GM10266 (cell line): ENCODE measurements around the gene USP2.
A peak's percentile ranks its signal among the peaks of the same experiment; 100 is the strongest.
"Not testable (repeated sequence)": the region's sequence is repeated elsewhere in the genome, so short reads cannot be mapped to it uniquely, and the experiment has no call there.

Experiments
- DNase-seq: peaks from one replicate; pipeline ENCODE4 v3.0.0; 2012; ENCODE audit errors: extremely low spot score
- CTCF ChIP-seq: IDR thresholded peaks from 2 replicates; pipeline ENCODE4 v1.5.1; 2012; ENCODE audit warnings: mild to moderate bottlenecking, low read depth; ENCODE audit not compliant: control insufficient read depth, insufficient read depth; ENCODE audit errors: missing control alignments

The USP2 gene

GRCh38 chr11:119384332-119384731, 2.8 kb upstream of the USP2 start:
- TF ChIP-seq CTCF, result no peak
- peak; percentile 3 for DNase-seq

GRCh38 chr11:119382513-119382912, 1.0 kb upstream of the USP2 start:
- DNase-seq, result not testable (repeated sequence)

- DNase-seq, result peak; percentile 2
- no peak for TF ChIP-seq CTCF
Observed at GRCh38 chr11:119382101-119382500, 611 bp upstream of the USP2 start.

GRCh38 chr11:119380827-119381180, 686 bp downstream of the USP2 start:
- DNase-seq, result peak; percentile 5
- TF ChIP-seq CTCF, result no peak

GRCh38 chr11:119380160-119380826, 1.2 kb downstream of the USP2 start:
- peak; percentile 7 for DNase-seq

GRCh38 chr11:119378851-119379465, 2.5 kb downstream of the USP2 start:
- TF ChIP-seq CTCF, result no peak
- no peak for DNase-seq

More at GRCh38 chr11:119380160-119380826, 1.2 kb downstream of the USP2 start:
- no peak for TF ChIP-seq CTCF

GRCh38 chr11:119377961-119378667, 3.4 kb downstream of the USP2 start:
- DNase-seq, result no peak
- no peak for TF ChIP-seq CTCF
